Measurements from ENCODE around the gene TBC1D10A. TPM values are rescaled to one million over a fixed set of nuclear protein-coding genes. Genes with fewer than 3 reads are reported as not detected.

The TBC1D10A gene
- total RNA-seq, 1 experiment from 2014 or later = 11.1 TPM

- ATAC-seq = peak; percentile 36; the same call in 1 of the 2 replicates
- no peak for TF ChIP-seq ZNF281 (CRISPR knock-in tag; IDR thresholded peaks at IDR 0.05)
- TF ChIP-seq ZNF263 (CRISPR knock-in tag; IDR thresholded peaks at IDR 0.05; ENCODE audit: low read depth) = no peak
- no peak for TF ChIP-seq ZNF396 (CRISPR knock-in tag; IDR thresholded peaks at IDR 0.05; ENCODE audit: borderline replicate concordance)
- TF ChIP-seq ATF3 (CRISPR knock-in tag; conservative IDR thresholded peaks at IDR 0.05) = no peak
- TF ChIP-seq ETV6 (CRISPR knock-in tag; IDR thresholded peaks at IDR 0.05) = no peak
- TF ChIP-seq FOXK1 (CRISPR knock-in tag; IDR thresholded peaks at IDR 0.05) = no peak
- no peak for TF ChIP-seq OVOL2 (CRISPR knock-in tag; IDR thresholded peaks at IDR 0.05; ENCODE audit: borderline replicate concordance)
- no peak for TF ChIP-seq FOXP1 (CRISPR knock-in tag; IDR thresholded peaks at IDR 0.05; ENCODE audit: borderline replicate concordance)
- no peak for TF ChIP-seq FOXJ3 (CRISPR knock-in tag; IDR thresholded peaks at IDR 0.05; ENCODE audit: borderline replicate concordance)
- TF ChIP-seq NFYB (CRISPR knock-in tag; conservative IDR thresholded peaks at IDR 0.05; ENCODE audit: low read depth) = no peak
- no peak for TF ChIP-seq MYBL2 (CRISPR knock-in tag; IDR thresholded peaks at IDR 0.05)
- no peak for DNase-seq (ENCODE audit: low spot score)
- Mint-ChIP-seq H3K27ac (0 out of 2 replicates have a peak overlapping the region, but pooled peaks have one; percentile 19), H3K4me1 (peaks cover under 1% of the 10 kb centered on the region; the same call in 1 of the 2 replicates), H3K9me3 (no peaks in the 10 kb centered on the region), H3K27me3 (ENCODE audit: low read depth) (no peaks in the 10 kb centered on the region), H3K36me3 (no peaks in the 10 kb centered on the region; the same call in 1 of the 2 replicates), H3K4me3 (no peak overlapping the region)
- ChIA-PET CTCF (interaction anchor here (0.5 kb wide), 1 partner anchor 18 kb away, joined by 3 read pairs; no protein-coding TSS in a partner anchor), POLR2A (no interaction called here)
Observed at GRCh38 chr22:30305519-30305905, 21.2 kb downstream of the TBC1D10A start.

- Mint-ChIP-seq H3K36me3 (no peaks in the 10 kb centered on the region; the same call in 1 of the 2 replicates), H3K27me3 (ENCODE audit: low read depth) (no peaks in the 10 kb centered on the region), H3K4me3 (no peak overlapping the region), H3K9me3 (no peaks in the 10 kb centered on the region), H3K27ac (no peak overlapping the region), H3K4me1 (no peaks in the 10 kb centered on the region)
- TF ChIP-seq ZNF425 (CRISPR knock-in tag; conservative IDR thresholded peaks at IDR 0.05) = no peak
- TF ChIP-seq TEAD1 (CRISPR knock-in tag; IDR thresholded peaks at IDR 0.05) = no peak
- no peak for TF ChIP-seq IRF2 (CRISPR knock-in tag; IDR thresholded peaks at IDR 0.05; ENCODE audit: borderline replicate concordance, low read depth)
- no peak for TF ChIP-seq PRDM15 (CRISPR knock-in tag; IDR thresholded peaks at IDR 0.05)
- no peak for TF ChIP-seq ERG (CRISPR knock-in tag; IDR thresholded peaks at IDR 0.05)
- TF ChIP-seq NFE2L1 (CRISPR knock-in tag; IDR thresholded peaks at IDR 0.05) = no peak
- CTCF ChIA-PET = interaction anchor here (0.5 to 7.9 kb wide), 3 partner anchors 16 to 83 kb away, joined by 3 to 57 read pairs (median 3); partner anchors contain the start of genes CASTOR1 and RNF215
- no peak for ATAC-seq
- DNase-seq (ENCODE audit: low spot score) = no peak
- POLR2A ChIA-PET = no interaction called here
Observed at GRCh38 chr22:30304495-30305244, 22.1 kb downstream of the TBC1D10A start.
